Activated CD4-positive, alpha-beta memory T cell treated with anti-CD3 and anti-CD28 coated beads for 36 hours (primary cell): ENCODE results near the gene PTER. TPM values are rescaled to one million over a fixed set of nuclear protein-coding genes. Genes with fewer than 3 reads are reported as not detected.
A peak's percentile ranks its signal among the peaks of the same experiment; 100 is the strongest.

ENCODE experiments used
- CTCF ChIA-PET: fragments of 350-600 bp; sonication (Branson Sonifier 250); formaldehyde crosslinking; loops from one replicate; lab custom pipeline; 2021; ENCODE audit warnings: antibody characterized with exemption, inconsistent platforms; lab: Charles Lee
- POLR2A ChIA-PET: fragments of 350-600 bp; sonication (Branson Sonifier 250); formaldehyde crosslinking; loops from one replicate; lab custom pipeline; 2021; ENCODE audit warnings: antibody characterized with exemption; lab: Charles Lee
- DNase-seq: peaks from one replicate; pipeline ENCODE4 v3.0.0-alpha.2; 2020
- H3K27ac Mint-ChIP-seq: one replicate; pipeline ENCODE4 v1.8.0; 2021; ENCODE audit warnings: mixed read lengths
- H3K27me3 Mint-ChIP-seq: one replicate; pipeline ENCODE4 v1.8.0; 2021; ENCODE audit warnings: mixed read lengths
- H3K36me3 Mint-ChIP-seq: one replicate; pipeline ENCODE4 v1.8.0; 2021; ENCODE audit warnings: mixed read lengths
- H3K4me1 Mint-ChIP-seq: one replicate; pipeline ENCODE4 v1.8.0; 2021; ENCODE audit warnings: low read depth, mixed read lengths
- H3K4me3 Mint-ChIP-seq: one replicate; pipeline ENCODE4 v1.8.0; 2021; ENCODE audit warnings: mild to moderate bottlenecking, mixed read lengths
- H3K9me3 Mint-ChIP-seq: one replicate; pipeline ENCODE4 v1.8.0; 2021; ENCODE audit warnings: mixed read lengths
- intact Hi-C: fragments of 100-400 bp; cut with micrococcal nuclease; formaldehyde crosslinking; loops from one replicate; pipeline ENCODE4 v1.15.1; 2023
- total RNA-seq, 2 experiments: library from RNA; stranded (reverse); gene quantifications; one replicate each; pipeline ENCODE4 v1.2.3, GENCODE V29; 2021

The PTER gene
- total RNA-seq, 2 experiments from 2014 or later: 25.1 to 27.2 TPM

DNA sequence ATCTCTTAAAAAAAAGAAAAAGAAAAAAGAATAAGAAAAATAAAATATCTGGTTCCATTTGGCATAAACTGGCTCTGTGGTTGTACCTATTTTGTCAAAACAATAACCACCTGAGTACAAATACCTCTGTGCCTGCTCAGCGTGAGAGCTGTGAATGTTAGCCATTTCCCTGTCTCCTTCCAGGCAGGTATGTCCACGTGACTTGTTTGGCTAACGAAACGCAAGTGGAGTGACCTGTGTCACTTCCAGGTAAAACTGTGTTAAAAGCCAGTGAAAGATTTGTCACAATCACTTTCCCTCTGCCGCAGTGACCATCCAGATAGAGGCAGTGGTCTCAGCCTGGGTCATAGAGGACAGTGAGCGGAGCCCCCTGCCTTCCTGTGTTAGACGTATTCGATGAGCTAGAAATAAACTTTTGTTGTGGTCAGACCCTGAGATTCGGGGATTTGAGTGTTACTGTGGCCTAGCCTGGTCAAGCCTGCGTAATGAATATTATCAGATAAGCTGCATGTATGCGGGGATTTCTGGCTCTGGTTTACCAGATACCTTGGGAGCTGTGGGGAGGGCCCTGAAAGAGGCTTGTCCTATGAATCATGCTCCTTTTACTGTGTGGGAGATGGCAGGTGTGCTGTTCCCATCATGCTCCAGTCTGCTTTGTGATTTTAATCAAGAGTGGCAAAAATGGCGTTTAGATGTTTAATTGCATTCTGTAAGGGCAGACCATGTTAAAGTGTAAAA is 3.8 kb downstream of the PTER start:
- DNase-seq: peak; percentile 53
- intact Hi-C loops: no loop called here
- peak overlapping the region; percentile 78 for H3K27ac Mint-ChIP-seq
- peaks cover 44% of the 10 kb centered on the region for H3K36me3 Mint-ChIP-seq
- H3K27me3 Mint-ChIP-seq: no peaks in the 10 kb centered on the region
- CTCF ChIA-PET: interaction anchor here (0.9 to 1.0 kb wide), 2 partner anchors 105 to 538 kb away, joined by 3 to 4 read pairs; no protein-coding TSS in a partner anchor
- POLR2A ChIA-PET: no interaction called here
- H3K4me1 Mint-ChIP-seq: peaks cover 45% of the 10 kb centered on the region
- no peaks in the 10 kb centered on the region for H3K9me3 Mint-ChIP-seq
- H3K4me3 Mint-ChIP-seq: peak overlapping the region; percentile 33

DNA sequence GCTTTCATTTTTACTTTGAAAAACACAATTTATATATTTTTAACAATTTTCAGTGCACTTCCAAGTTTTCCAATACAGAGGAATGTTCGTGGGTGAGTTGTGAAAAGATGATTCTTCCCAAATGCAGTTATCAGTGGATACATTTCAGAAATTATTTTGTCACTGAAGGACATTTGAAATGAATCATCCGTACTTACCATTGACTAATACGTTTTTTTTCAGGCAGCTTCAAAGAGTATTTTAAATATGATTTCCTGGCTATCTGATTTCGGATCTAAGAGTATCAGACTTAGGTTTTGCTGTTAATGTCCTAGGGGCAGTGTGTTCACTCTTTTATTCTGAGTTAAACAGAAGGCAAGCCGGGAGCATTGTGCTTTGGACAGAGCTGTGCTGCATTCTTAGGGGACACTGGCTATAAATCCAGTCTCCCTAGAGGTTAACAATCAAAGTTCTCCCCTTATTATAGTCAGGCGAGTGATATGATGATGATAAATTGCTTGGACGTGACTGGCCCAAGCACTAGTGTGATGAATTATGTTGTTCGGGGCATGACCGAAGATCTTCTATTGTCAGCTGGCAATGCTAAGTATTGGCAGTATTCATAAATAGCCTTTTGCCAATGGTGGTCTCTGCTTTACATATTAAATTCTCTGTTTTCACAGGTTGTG is 4.5 kb downstream of the PTER start:
- Mint-ChIP-seq H3K4me3 (peak overlapping the region; percentile 59), H3K27me3 (no peaks in the 10 kb centered on the region), H3K36me3 (peaks cover 49% of the 10 kb centered on the region), H3K27ac (peak overlapping the region; percentile 78), H3K9me3 (no peaks in the 10 kb centered on the region), H3K4me1 (peaks cover 43% of the 10 kb centered on the region)
- intact Hi-C loops: no loop called here
- CTCF ChIA-PET: interaction anchor here (0.9 to 1.0 kb wide), 2 partner anchors 104 to 539 kb away, joined by 3 to 4 read pairs; no protein-coding TSS in a partner anchor
- no peak for DNase-seq
- POLR2A ChIA-PET: no interaction called here

DNA sequence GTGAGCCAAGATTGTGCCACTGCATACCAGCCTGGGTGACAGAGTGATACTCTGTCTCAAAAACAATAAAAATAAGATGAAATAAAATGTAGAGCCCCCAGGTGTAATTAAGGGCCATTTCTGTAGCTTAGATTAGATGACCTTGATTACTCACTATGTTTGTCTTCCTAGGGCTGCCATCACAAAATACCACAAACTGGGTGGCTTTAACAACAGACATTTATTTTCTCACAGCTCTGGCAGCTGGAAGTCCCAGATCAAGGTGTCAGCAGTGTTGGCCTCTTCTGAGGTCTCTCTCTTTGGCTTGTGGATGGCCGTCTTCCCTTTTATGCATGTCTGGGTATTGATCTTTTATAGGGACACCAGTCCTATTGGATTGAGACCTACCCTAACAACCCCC is 6.1 kb downstream of the PTER start:
- POLR2A ChIA-PET: no interaction called here
- no peak for DNase-seq
- H3K27me3 Mint-ChIP-seq: no peaks in the 10 kb centered on the region
- no peak overlapping the region for H3K4me3 Mint-ChIP-seq
- peaks cover 39% of the 10 kb centered on the region for H3K4me1 Mint-ChIP-seq
- H3K9me3 Mint-ChIP-seq: no peaks in the 10 kb centered on the region
- H3K27ac Mint-ChIP-seq: no peak overlapping the region
- intact Hi-C loops: no loop called here
- peaks cover 49% of the 10 kb centered on the region for H3K36me3 Mint-ChIP-seq
- CTCF ChIA-PET: no interaction called here

DNA sequence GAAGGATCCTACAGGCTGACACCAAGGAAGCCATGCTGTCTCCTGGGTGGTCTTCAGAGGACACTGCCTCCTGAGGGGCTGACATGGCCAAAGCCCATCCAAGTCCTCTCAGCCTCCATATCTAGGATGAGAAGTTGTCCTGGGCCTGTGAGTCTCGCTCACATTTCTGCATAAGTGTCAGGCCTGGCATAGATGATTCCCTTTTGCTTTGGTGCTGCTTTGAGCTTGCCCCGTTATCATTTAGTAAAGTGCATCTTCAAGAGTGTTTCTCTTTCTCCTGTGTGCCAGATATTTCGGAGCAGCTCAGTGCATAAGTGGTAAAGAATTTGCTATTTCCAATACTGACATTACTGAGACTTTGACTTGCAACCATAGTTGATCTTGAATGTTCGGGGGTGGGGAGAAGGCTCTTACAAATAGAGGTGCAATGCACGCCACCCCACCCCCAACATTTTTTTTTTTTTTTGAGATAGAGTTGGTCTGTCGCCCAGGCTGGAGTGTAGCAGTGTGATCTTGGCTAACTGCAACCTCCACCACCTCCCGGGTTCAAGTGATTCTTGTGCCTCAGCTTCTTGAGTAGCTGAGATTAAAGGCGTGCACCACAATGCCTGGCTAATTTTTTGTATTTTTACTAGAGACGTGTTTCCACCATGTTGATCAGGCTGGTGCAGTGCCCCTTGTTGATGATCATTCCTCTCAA is 9.1 kb downstream of the PTER start:
- peaks cover 41% of the 10 kb centered on the region for H3K36me3 Mint-ChIP-seq
- H3K4me3 Mint-ChIP-seq: no peak overlapping the region
- peaks cover 15% of the 10 kb centered on the region for H3K4me1 Mint-ChIP-seq
- H3K9me3 Mint-ChIP-seq: no peaks in the 10 kb centered on the region
- intact Hi-C loops: no loop called here
- H3K27ac Mint-ChIP-seq: no peak overlapping the region
- ChIA-PET POLR2A (no interaction called here), CTCF (no interaction called here)
- H3K27me3 Mint-ChIP-seq: no peaks in the 10 kb centered on the region
- no peak for DNase-seq

DNA sequence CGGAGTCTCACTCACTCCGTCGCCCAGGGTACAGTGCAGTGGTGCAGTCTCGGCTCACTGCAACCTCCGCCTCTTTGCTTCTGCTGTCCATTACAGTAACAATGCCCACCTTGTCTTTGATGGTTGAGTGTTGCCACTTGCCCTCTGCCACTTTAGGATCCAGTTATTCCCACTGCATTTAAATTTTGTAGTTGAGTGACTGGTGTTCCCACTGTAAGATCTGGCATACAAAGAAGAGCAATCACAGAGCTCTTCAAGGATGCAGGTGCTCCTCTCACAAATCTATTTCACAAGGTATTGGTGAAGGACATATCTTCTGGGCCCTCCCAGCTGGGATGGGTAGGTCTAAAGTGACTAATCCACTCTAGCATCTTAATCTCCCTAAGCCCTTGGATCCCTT is 12.6 kb downstream of the PTER start:
- peaks cover 27% of the 10 kb centered on the region for H3K36me3 Mint-ChIP-seq
- no peaks in the 10 kb centered on the region for H3K27me3 Mint-ChIP-seq
- CTCF ChIA-PET: no interaction called here
- intact Hi-C loops: no loop called here
- no peak overlapping the region for H3K4me3 Mint-ChIP-seq
- H3K27ac Mint-ChIP-seq: no peak overlapping the region
- POLR2A ChIA-PET: no interaction called here
- H3K9me3 Mint-ChIP-seq: no peaks in the 10 kb centered on the region
- no peak for DNase-seq
- H3K4me1 Mint-ChIP-seq: peaks cover 4% of the 10 kb centered on the region

DNA sequence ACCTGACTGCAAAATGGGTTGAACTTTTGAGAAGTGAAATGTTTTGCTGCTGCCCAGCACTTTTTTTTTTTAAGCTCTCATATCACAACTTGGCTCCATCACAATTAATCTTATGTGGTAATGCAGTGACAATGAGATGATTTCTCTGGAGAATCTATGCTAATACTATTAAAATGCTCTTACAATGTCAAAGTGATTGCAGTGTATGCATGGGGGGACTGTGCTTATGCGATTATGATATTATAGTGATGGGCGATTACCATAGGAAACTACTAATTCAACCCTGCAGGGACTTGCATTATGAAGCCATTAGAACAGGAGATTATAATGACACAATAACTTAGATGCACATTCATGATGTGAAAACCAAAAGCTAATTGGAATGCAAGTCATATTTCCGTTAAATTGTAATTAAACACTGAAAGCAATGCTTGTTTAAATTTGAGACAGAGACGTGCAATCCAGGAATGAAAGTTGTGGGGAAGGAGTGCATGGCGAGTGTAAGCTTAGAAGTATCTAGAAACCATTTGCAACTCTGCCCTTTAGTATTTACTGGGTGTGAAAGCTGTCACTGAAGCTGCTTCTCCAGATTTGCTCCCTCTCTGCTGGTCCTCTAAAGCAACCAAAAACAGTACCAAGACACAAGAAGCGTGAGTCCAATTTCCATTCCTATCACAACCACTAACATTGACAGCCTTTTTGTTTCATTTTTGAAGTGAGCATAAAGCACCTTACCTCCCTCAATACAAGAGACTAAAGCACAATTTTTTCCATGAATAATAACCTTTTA is 21.6 kb downstream of the PTER start:
- ChIA-PET POLR2A (no interaction called here), CTCF (no interaction called here)
- Mint-ChIP-seq H3K27me3 (no peaks in the 10 kb centered on the region), H3K36me3 (peaks cover 14% of the 10 kb centered on the region), H3K27ac (no peak overlapping the region), H3K4me3 (no peak overlapping the region), H3K4me1 (peaks cover 11% of the 10 kb centered on the region), H3K9me3 (no peaks in the 10 kb centered on the region)
- no peak for DNase-seq
- intact Hi-C loops: no loop called here

GRCh38 chr10:16459423-16459939 is 22.7 kb downstream of the PTER start:
- ChIA-PET CTCF (no interaction called here), POLR2A (no interaction called here)
- H3K9me3 Mint-ChIP-seq: peaks cover under 1% of the 10 kb centered on the region
- no peak for DNase-seq
- H3K27me3 Mint-ChIP-seq: no peaks in the 10 kb centered on the region
- no peak overlapping the region for H3K4me3 Mint-ChIP-seq
- peaks cover 12% of the 10 kb centered on the region for H3K4me1 Mint-ChIP-seq
- H3K36me3 Mint-ChIP-seq: peaks cover 22% of the 10 kb centered on the region
- intact Hi-C loops: no loop called here
- no peak overlapping the region for H3K27ac Mint-ChIP-seq

- no peaks in the 10 kb centered on the region for H3K27me3 Mint-ChIP-seq
- H3K9me3 Mint-ChIP-seq: peaks cover 3% of the 10 kb centered on the region
- POLR2A ChIA-PET: no interaction called here
- no peak overlapping the region for H3K4me3 Mint-ChIP-seq
- intact Hi-C loops: no loop called here
- no peak for DNase-seq
- peaks cover 25% of the 10 kb centered on the region for H3K4me1 Mint-ChIP-seq
- CTCF ChIA-PET: no interaction called here
- H3K36me3 Mint-ChIP-seq: peaks cover 36% of the 10 kb centered on the region
- no peak overlapping the region for H3K27ac Mint-ChIP-seq
These were observed 29.2 kb downstream of the PTER start for GRCh38 chr10:16466001-16466400.

GRCh38 chr10:16470747-16471146 is 33.9 kb downstream of the PTER start:
- peak; percentile 52 for DNase-seq
- POLR2A ChIA-PET: no interaction called here
- intact Hi-C loops: no loop called here
- H3K27ac Mint-ChIP-seq: no peak overlapping the region
- H3K9me3 Mint-ChIP-seq: no peaks in the 10 kb centered on the region
- CTCF ChIA-PET: no interaction called here
- H3K4me1 Mint-ChIP-seq: peaks cover 15% of the 10 kb centered on the region
- peaks cover 18% of the 10 kb centered on the region for H3K36me3 Mint-ChIP-seq
- no peaks in the 10 kb centered on the region for H3K27me3 Mint-ChIP-seq
- H3K4me3 Mint-ChIP-seq: no peak overlapping the region

- intact Hi-C loops: no loop called here
- Mint-ChIP-seq H3K9me3 (no peaks in the 10 kb centered on the region), H3K4me1 (peaks cover 12% of the 10 kb centered on the region), H3K4me3 (no peak overlapping the region), H3K36me3 (peaks cover 18% of the 10 kb centered on the region), H3K27me3 (no peaks in the 10 kb centered on the region), H3K27ac (no peak overlapping the region)
- DNase-seq: no peak
- CTCF ChIA-PET: no interaction called here
- POLR2A ChIA-PET: no interaction called here
These were observed 36.0 kb downstream of the PTER start for GRCh38 chr10:16472828-16473227.

DNA sequence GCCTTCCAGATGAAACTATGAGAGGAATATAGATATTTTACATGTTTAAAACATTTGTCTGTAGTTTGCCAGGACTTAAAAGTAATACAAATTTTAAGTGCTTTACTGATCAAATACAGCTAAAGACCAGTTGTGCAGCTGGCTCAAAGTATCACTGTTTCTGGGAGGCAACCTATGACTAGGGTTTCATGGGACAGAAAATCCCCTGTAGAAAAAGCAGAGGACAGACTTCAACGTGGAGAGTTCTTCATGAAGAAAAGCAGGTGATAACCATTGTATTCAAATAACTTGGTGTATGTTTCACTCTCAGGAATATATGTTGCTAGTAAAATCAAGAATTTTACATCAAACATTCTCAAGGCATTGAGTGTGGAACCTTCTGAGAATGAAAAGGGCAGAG is 40.9 kb downstream of the PTER start:
- no peak for DNase-seq
- Mint-ChIP-seq H3K36me3 (peaks cover 5% of the 10 kb centered on the region), H3K4me1 (no peaks in the 10 kb centered on the region), H3K4me3 (no peak overlapping the region), H3K27me3 (no peaks in the 10 kb centered on the region), H3K27ac (no peak overlapping the region), H3K9me3 (no peaks in the 10 kb centered on the region)
- ChIA-PET CTCF (no interaction called here), POLR2A (no interaction called here)
- intact Hi-C loops: no loop called here

GRCh38 chr10:16478801-16479200 is 42.0 kb downstream of the PTER start:
- H3K27ac Mint-ChIP-seq: no peak overlapping the region
- no peaks in the 10 kb centered on the region for H3K9me3 Mint-ChIP-seq
- ChIA-PET CTCF (no interaction called here), POLR2A (no interaction called here)
- no peaks in the 10 kb centered on the region for H3K27me3 Mint-ChIP-seq
- H3K36me3 Mint-ChIP-seq: peaks cover 10% of the 10 kb centered on the region
- H3K4me1 Mint-ChIP-seq: peaks cover 5% of the 10 kb centered on the region
- DNase-seq: no peak
- no peak overlapping the region for H3K4me3 Mint-ChIP-seq
- intact Hi-C loops: no loop called here
